ENCODE results near the gene XCL1. TPM values are rescaled to one million over a fixed set of nuclear protein-coding genes. Genes with fewer than 3 reads are reported as not detected.
"Not testable (repeated sequence)": the region's sequence is repeated elsewhere in the genome, so short reads cannot be mapped to it uniquely, and the experiment has no call there.

XCL1 gene
- total RNA-seq, 4 donors from 2014 or later = 0.55 to 0.58 TPM; not detected in 2

DNA sequence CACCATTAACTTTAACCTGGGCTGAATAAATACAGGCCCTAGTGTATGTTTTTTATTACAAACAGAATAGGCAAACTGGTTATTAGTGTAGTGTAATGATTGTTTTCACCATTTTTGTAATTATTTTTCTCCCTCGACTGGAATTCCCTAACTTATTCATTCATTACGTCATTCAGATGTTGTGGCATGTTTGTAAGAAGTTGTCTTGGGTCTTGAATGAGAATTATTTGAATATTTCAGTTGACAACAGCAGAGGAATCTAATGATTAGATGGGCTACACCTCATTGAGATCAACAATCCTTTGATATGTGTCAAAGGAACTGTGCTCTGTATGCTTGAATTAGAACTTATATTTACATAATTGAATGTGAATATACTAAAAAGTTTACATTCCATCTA is 12.8 kb downstream of the XCL1 start:
- no peak for DNase-seq
- no peaks in the 10 kb centered on the region for H3K9me3 ChIP-seq
- H3K27me3 ChIP-seq = no peaks in the 10 kb centered on the region
- intact Hi-C loops (cut with DNase I; ENCODE audit: low total_unique reads) = no loop called here
- H3K36me3 ChIP-seq = no peaks in the 10 kb centered on the region
- no peaks in the 10 kb centered on the region for H3K4me1 ChIP-seq
- TF ChIP-seq, protein P1, sequence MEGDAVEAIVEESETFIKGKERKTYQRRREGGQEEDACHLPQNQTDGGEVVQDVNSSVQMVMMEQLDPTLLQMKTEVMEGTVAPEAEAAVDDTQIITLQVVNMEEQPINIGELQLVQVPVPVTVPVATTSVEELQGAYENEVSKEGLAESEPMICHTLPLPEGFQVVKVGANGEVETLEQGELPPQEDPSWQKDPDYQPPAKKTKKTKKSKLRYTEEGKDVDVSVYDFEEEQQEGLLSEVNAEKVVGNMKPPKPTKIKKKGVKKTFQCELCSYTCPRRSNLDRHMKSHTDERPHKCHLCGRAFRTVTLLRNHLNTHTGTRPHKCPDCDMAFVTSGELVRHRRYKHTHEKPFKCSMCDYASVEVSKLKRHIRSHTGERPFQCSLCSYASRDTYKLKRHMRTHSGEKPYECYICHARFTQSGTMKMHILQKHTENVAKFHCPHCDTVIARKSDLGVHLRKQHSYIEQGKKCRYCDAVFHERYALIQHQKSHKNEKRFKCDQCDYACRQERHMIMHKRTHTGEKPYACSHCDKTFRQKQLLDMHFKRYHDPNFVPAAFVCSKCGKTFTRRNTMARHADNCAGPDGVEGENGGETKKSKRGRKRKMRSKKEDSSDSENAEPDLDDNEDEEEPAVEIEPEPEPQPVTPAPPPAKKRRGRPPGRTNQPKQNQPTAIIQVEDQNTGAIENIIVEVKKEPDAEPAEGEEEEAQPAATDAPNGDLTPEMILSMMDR (IDR thresholded peaks at IDR 0.05) = no peak
- no peak for TF ChIP-seq POLR2A (IDR thresholded peaks at IDR 0.05)
- H3K27ac ChIP-seq = no peak overlapping the region
- no peak overlapping the region for H3K4me3 ChIP-seq

DNA sequence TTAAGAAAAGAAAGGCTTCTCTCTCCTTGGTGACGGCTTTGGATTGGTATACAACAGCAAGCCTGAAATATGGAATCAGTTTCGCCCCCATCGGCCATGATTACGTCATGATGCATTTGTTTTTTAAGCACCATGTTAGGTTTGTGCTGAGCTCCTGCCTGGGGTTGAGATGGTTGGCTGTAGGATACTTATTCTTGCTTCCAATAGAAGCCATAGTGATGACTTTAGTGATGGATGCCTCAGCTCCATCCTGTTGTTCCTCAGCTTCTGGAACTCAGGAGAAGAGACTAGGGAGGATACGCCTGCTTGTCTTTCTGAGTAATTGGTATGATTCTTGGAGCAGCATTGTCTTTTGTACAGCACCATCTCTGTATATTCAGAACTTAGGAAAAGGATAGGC is 14.7 kb downstream of the XCL1 start:
- no peak for TF ChIP-seq POLR2A (IDR thresholded peaks at IDR 0.05)
- TF ChIP-seq, protein P1 (IDR thresholded peaks at IDR 0.05) = no peak

DNA sequence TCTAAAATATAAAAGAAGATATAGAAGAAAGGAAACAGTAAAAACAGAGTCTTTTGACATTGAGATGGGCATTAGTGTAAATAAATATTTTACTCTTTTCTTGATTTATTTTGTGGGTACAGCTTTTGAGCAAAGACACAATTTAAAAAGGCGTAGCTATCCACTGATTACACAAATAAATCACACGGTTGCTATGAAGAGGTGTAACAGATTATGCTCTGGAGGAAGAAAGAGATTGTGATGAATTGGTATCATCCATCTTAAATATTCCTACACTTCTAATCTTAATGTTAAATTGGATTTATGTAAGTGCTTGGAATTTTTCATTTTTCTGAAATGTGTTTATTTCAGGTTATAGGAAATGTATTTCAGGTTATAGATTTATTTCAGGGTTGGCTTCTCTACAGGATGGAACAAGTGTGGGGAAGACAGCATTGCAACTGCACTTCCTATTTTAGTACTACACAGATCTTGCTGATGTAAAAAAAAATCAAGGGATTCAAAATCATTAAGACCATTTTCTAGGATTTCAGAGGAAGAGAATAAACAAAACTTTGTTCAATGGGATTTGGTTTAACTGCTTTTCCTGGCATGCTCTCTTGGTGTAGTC is 15.3 kb downstream of the XCL1 start:
- TF ChIP-seq, protein P1 (IDR thresholded peaks at IDR 0.05) = no peak
- no peak for TF ChIP-seq POLR2A (IDR thresholded peaks at IDR 0.05)
- Histone ChIP-seq H3K27ac (no peak overlapping the region), H3K4me3 (no peak overlapping the region), H3K27me3 (no peaks in the 10 kb centered on the region), H3K4me1 (no peaks in the 10 kb centered on the region), H3K36me3 (no peaks in the 10 kb centered on the region), H3K9me3 (no peaks in the 10 kb centered on the region)
- intact Hi-C loops (cut with DNase I; ENCODE audit: low total_unique reads) = no loop called here
- DNase-seq = no peak

More for the DNA sequence above, 14.7 kb downstream of the XCL1 start:
- no peak overlapping the region for H3K4me3 ChIP-seq
- no peak overlapping the region for H3K27ac ChIP-seq
- H3K9me3 ChIP-seq = no peaks in the 10 kb centered on the region
- intact Hi-C loops (cut with DNase I; ENCODE audit: low total_unique reads) = no loop called here
- no peak for DNase-seq
- H3K4me1 ChIP-seq = no peaks in the 10 kb centered on the region
- H3K36me3 ChIP-seq = no peaks in the 10 kb centered on the region
- no peaks in the 10 kb centered on the region for H3K27me3 ChIP-seq

DNA sequence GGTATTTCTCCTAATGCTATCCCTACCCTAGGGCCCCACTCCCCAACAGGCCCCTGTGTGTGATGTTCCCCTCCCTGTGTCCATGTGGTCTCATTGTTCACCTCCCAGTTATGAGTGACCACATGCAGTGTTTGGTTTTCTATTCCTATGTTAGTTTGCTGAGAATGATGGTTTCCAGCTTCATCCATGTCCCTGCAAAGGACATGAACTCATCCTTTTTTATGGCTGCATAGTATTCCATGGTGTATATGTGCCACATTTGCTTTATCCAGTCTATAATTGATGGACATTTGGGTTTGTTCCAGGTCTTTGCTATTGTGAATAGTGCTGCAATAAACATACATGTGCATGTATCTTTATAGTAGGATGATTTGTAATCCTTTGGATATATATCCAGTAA is 19.0 kb downstream of the XCL1 start:
- H3K4me1 ChIP-seq; H3K36me3 ChIP-seq; H3K9me3 ChIP-seq; DNase-seq; H3K4me3 ChIP-seq; H3K27ac ChIP-seq; H3K27me3 ChIP-seq; intact Hi-C loops (cut with DNase I; ENCODE audit: low total_unique reads): not testable (repeated sequence)

DNA sequence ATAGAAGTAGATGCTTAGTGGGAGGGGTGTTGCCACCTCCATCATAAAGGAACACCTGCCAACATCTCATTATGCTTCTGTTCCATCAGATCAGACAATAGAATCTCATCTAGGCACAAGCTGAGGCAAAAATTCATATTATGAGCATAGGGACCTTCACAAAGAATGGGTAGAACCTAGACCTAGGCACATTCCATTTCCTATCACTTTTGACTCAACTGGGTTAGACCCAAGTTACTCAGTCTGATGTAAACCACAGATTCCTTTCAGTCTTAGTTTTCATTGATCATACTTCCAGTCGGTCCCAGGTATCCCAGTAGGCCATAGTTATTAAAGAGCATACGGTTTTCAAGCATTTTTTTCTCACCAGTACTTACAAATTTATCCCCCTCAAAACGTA is 21.7 kb downstream of the XCL1 start:
- H3K9me3 ChIP-seq = no peaks in the 10 kb centered on the region
- intact Hi-C loops (cut with DNase I; ENCODE audit: low total_unique reads) = no loop called here
- no peaks in the 10 kb centered on the region for H3K27me3 ChIP-seq
- TF ChIP-seq, protein P1 (IDR thresholded peaks at IDR 0.05) = no peak
- H3K27ac ChIP-seq = no peak overlapping the region
- no peaks in the 10 kb centered on the region for H3K36me3 ChIP-seq
- no peak for DNase-seq
- H3K4me3 ChIP-seq = no peak overlapping the region
- no peaks in the 10 kb centered on the region for H3K4me1 ChIP-seq

DNA sequence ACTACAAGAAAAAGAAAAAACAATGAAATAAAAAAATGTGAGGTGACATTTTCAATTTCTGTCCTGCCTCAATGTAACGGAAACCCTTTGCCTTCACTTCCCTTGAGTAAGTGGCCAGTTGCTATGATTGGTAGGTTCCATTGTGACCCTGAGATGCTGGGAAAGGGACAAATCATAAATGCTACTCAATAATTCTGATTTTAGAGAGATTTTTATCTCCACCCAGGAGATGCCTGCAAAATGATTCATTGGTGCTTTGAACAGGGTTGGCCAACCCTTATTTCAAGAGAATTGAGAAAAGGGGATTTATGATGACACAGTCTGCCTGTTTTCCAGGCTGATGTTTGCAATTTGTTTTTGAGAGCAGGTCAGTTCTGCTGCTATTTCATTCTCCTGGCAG is 22.5 kb downstream of the XCL1 start:
- Histone ChIP-seq H3K9me3 (no peaks in the 10 kb centered on the region), H3K4me3 (no peak overlapping the region), H3K27me3 (no peaks in the 10 kb centered on the region), H3K27ac (no peak overlapping the region), H3K4me1 (no peaks in the 10 kb centered on the region), H3K36me3 (no peaks in the 10 kb centered on the region)
- TF ChIP-seq POLR2A (IDR thresholded peaks at IDR 0.05) = no peak
- TF ChIP-seq, protein P1 (IDR thresholded peaks at IDR 0.05) = no peak
- DNase-seq = no peak
- intact Hi-C loops (cut with DNase I; ENCODE audit: low total_unique reads) = no loop called here
